HG03108 (cell line): Measurements from ENCODE around the gene TOMM40.
"Not testable (repeated sequence)": the region's sequence is repeated elsewhere in the genome, so short reads cannot be mapped to it uniquely, and the experiment has no call there.

Experiments used
- ATAC-seq: cut with Tn5 transposase; IDR thresholded peaks from one replicate; pipeline ENCODE4 v1.9.1; 2021; ENCODE audit warnings: moderate library complexity; ENCODE audit not compliant: unreplicated experiment

TOMM40 gene

DNA sequence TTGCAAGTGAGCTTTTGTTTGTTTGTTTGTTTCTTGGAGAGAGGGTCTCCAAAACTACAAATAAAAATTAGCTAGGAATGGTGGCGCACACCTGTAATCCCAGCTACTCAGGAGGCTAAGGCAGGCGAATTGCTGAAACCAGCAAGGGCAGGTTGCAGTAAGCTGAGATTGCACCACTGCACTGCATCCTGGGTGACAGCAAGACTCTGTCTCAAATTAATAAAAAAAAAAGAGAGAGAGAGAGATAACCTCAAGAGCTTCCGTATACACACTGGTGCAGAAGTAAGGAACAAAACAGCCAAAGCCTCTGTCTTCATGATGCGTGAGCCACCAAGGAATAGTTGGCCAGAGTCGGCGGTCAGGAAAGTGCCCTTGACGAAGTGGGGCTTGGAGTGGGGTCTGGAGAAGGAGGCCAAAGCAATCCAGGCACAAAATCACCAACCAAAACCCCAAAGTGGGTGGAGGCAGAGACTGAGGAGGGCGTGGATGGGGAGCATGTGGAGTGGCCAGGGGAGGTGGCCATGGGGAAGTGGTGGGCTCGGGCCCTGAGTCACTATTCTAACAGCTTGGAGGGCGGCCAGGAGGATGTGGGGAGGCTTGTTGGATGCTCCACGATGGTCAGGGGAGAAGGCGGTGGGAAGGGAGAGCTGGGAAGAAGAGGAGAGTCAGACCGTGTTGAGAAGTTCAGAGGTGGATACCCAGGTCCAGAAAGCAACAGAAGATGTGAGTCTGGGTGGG, 21.2 kb upstream of the TOMM40 start:
- no peak for ATAC-seq

GRCh38 chr19:44871809-44872208, 19.2 kb upstream of the TOMM40 start:
- no peak for ATAC-seq

GRCh38 chr19:44872661-44873060, 18.4 kb upstream of the TOMM40 start:
- ATAC-seq = no peak

DNA sequence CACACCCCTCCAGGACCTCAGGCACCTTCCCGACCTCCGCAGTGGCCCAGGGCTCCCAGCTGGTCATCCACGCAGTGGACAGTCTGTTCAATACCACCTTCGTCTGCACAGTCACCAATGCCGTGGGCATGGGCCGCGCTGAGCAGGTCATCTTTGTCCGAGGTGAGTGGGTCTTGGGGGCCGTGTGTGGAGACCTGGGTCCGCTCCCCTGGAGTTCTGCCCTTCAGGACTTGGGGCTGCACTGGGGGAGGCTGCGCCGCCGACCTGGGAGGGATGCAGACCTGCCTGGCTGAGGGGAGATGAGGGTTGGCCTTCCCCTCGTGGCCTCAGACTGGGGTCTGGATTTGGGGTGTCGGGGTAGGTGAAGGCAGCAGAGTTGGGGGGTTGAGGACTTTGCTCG, 16.7 kb upstream of the TOMM40 start:
- ATAC-seq = no peak

- no peak for ATAC-seq
Observed at GRCh38 chr19:44875666-44876451, 15.2 kb upstream of the TOMM40 start.

GRCh38 chr19:44876930-44877535, 14.0 kb upstream of the TOMM40 start:
- ATAC-seq = no peak

DNA sequence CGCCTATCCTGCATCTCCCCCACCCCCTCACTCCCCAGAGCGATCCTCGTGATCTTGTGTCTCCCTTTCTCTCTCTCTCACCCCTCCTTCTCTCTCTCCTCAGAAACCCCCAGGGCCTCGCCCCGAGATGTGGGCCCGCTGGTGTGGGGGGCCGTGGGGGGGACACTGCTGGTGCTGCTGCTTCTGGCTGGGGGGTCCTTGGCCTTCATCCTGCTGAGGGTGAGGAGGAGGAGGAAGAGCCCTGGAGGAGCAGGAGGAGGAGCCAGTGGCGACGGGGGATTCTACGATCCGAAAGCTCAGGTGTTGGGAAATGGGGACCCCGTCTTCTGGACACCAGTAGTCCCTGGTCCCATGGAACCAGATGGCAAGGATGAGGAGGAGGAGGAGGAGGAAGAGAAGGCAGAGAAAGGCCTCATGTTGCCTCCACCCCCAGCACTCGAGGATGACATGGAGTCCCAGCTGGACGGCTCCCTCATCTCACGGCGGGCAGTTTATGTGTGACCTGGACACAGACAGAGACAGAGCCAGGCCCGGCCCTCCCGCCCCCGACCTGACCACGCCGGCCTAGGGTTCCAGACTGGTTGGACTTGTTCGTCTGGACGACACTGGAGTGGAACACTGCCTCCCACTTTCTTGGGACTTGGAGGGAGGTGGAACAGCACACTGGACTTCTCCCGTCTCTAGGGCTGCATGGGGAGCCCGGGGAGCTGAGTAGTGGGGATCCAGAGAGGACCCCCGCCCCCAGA, 12.8 kb upstream of the TOMM40 start:
- ATAC-seq = no peak

GRCh38 chr19:44879309-44880065, 11.6 kb upstream of the TOMM40 start:
- ATAC-seq = no peak

DNA sequence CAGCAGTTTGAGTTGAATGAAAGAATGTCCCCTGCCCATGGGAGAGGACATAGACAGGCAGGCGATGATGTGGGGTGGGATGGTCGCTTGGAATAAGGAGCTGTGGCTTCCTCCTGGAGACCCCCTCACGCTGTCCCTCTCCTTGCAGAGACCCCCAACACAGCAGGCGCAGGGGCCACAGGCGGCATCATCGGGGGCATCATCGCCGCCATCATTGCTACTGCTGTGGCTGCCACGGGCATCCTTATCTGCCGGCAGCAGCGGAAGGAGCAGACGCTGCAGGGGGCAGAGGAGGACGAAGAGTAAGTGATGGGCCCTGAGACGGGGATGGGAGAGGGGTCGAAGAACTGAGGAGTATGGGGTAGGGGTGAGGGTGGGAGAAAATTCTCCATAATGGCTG, 9.0 kb upstream of the TOMM40 start:
- no peak for ATAC-seq

- not testable (repeated sequence) for ATAC-seq
Observed at GRCh38 chr19:44882619-44883397, 8.2 kb upstream of the TOMM40 start.

DNA sequence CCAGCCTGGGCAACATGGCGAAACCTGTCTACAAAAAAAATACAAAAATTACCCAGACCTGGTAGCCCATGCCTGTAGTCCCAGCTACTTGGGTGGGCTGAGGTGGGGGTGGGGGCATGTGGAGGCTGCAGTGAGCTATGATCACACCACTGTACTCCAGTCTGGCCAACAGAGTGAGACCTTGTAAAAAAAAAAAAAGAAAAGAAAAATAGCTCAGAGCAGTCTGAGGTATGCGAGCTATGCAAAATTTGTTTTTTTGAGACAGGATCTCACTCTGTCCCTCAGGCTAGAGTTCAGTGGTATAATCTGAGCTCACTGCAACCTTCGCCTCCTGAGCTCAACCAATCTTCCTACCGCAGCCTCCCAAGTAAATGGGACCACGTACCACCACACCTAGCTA, 7.1 kb upstream of the TOMM40 start:
- ATAC-seq = no peak

GRCh38 chr19:44884566-44884965, 6.5 kb upstream of the TOMM40 start:
- ATAC-seq = no peak

DNA sequence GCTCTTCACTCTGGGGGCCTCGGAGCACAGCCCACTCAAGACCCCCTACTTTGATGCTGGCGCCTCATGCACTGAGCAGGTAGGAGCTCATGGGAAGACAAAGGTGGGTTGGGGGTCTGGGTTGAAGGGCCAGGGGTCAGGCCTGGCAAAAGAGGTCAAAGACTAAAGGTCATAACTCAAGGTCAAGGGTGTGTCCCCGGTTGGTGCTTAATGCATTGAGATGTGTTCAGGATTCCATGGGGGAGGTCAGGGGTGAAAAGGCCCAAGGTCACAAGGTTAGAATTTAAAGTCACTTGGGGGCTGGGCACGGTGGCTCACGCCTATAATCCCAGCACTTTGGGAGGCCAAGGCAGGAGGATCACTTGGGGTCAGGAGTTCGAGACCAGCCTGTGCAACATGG, 4.9 kb upstream of the TOMM40 start:
- ATAC-seq = no peak

- ATAC-seq = no peak
Observed at GRCh38 chr19:44887648-44888047, 3.4 kb upstream of the TOMM40 start.

GRCh38 chr19:44888335-44888734, 2.7 kb upstream of the TOMM40 start:
- not testable (repeated sequence) for ATAC-seq

DNA sequence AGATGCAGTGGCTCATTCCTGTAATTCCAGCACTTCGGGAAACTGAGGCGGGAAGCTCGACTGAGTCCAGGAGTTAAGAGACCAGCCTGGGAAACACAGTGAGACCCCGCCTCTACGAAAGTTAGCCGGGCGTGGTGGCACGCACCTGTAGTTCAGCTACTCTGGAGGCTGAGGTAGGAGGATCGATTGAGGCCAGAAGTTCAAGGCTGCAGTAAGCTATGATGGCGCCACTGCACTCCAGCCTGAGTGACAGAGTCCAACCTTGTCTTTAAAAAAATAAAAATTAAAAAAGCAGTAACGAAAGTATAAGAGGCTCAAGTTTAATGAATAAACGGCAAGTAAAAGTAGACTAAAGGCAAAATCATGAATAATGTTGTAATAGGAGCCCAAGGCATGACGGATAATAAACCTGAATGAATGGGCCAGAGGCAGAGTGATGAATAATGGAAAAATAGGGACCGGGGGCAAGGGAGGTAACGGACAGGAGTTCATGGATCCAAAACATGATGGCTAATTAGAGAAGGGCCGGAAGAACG, 1.2 kb upstream of the TOMM40 start:
- ATAC-seq = no peak

DNA sequence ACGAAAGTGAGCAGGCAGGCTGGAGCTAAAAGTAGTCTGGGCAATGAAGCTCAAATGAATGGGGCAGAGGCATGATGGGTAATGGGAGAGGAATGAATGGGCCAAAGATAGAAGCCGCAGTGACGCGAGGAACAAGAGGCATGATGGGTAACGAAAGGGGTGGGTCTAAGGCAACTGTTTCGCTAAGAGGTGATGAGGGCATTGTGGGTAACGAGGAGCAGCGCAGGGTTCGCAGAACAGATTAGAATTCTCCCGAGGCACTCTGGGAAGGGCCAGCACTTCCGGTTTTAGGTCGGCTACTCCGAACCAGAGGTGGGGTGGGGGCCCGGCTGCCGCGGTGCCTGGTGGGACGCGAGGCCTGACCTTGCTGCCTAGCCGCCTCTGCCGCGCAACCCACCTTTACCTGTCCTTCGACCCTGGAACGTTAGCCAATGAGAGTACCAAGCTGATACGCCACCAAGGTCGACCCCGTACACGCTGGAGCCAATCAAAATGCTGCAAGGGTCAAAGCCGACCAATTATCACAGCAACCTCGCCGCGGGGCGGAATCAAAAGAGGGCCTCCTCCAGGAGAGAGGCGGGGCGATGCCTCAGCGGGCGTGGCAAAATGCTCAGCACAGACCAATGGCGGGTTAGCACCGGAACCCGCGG, 563 bp upstream of the TOMM40 start:
- peak; percentile 83 for ATAC-seq

GRCh38 chr19:44892932-44893331, 1.9 kb downstream of the TOMM40 start:
- no peak for ATAC-seq
